DND-41 (cell line): ENCODE results near the gene PCLO.

Experiments
- ATAC-seq: fragments of 200-7000 bp; cut with Tn5 transposase; 3 replicates; pipeline ENCODE4 v1.9.1; 2021; ENCODE audit warnings: low read depth; ENCODE audit not compliant: insufficient read depth
- DNase-seq: peaks from one replicate; pipeline ENCODE4 v3.0.0-alpha.2; 2020
- H2AFZ ChIP-seq: 2 replicates; pipeline ENCODE4 v1.6.0; 2012; ENCODE audit warnings: low read depth, low read length
- H3K27ac ChIP-seq: 2 replicates; pipeline ENCODE4 v1.5.1; 2012; ENCODE audit warnings: low read length, inconsistent platforms
- H3K27me3 ChIP-seq: fragments of 200-600 bp; sonication (generic); 2 replicates; pipeline ENCODE4 v1.6.0; 2012; ENCODE audit warnings: low read length, mild to moderate bottlenecking, inconsistent platforms; ENCODE audit not compliant: insufficient read depth, poor library complexity
- H3K36me3 ChIP-seq: 2 replicates; pipeline ENCODE4 v1.5.1; 2012; ENCODE audit warnings: low read length, inconsistent platforms; ENCODE audit not compliant: insufficient read depth
- H3K4me1 ChIP-seq: 2 replicates; pipeline ENCODE4 v1.5.1; 2012; ENCODE audit warnings: mild to moderate bottlenecking, low read length; ENCODE audit not compliant: insufficient read depth
- H3K4me2 ChIP-seq: 2 replicates; pipeline ENCODE4 v1.6.0; 2012; ENCODE audit warnings: mild to moderate bottlenecking, moderate library complexity, low read length, inconsistent platforms; ENCODE audit not compliant: insufficient read depth
- H3K4me3 ChIP-seq, 2 experiments: fragments of 200-600 bp in 1 of 2; shearing (Covaris generic) in 1 of 2; 2 replicates each; pipeline ENCODE4 v1.5.1; 2012 to 2016; ENCODE audit warnings: inconsistent platforms in 2 of 2, low read length in 2 of 2, mild to moderate bottlenecking in 2 of 2, low read depth in 1 of 2, moderate library complexity in 1 of 2
- H3K79me2 ChIP-seq: 2 replicates; pipeline ENCODE4 v1.6.0; 2012; ENCODE audit warnings: low read length, inconsistent platforms; ENCODE audit not compliant: insufficient read depth
- H3K9ac ChIP-seq: 2 replicates; pipeline ENCODE4 v1.6.0; 2012; ENCODE audit warnings: low read depth, mild to moderate bottlenecking, inconsistent platforms, low read length, moderate library complexity
- H3K9me3 ChIP-seq: 2 replicates; pipeline ENCODE4 v1.5.1; 2012; ENCODE audit warnings: low read length, moderate library complexity, mild to moderate bottlenecking, inconsistent platforms; ENCODE audit not compliant: insufficient read depth, severe bottlenecking
- H4K20me1 ChIP-seq: 2 replicates; pipeline ENCODE4 v1.6.0; 2012; ENCODE audit warnings: low read length; ENCODE audit not compliant: insufficient read depth
- EZH2 ChIP-seq: IDR thresholded peaks from 3 replicates; pipeline ENCODE4 v1.6.1; 2012; ENCODE audit warnings: borderline replicate concordance, low read depth, mild to moderate bottlenecking, moderate library complexity, low read length, inconsistent platforms; ENCODE audit not compliant: severe bottlenecking
- TF ChIP-seq, protein P1 (sequence below): IDR thresholded peaks from 2 replicates; pipeline ENCODE4 v1.5.1; 2012; ENCODE audit warnings: borderline replicate concordance, low read length, moderate library complexity, mild to moderate bottlenecking; ENCODE audit not compliant: poor library complexity, severe bottlenecking; ENCODE audit errors: extremely low read depth

The PCLO gene

DNA sequence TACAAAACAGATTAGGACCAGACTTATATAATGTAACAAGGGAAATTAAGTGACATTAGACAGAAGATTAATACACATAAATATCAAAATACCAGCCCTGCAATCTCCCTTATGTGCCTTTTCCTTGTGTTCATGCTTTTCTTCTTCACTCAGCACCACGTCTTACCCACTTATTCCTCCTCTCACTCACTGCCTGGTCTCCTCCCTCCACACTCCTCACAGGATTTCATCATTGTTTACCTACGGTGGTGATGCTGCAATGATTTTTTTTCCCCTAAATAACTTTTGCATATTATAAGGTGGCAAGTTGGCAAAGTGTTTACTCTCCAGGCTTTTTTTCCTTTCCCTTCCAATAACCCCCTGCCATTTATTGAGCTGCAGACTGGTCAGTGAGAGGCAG is 203.2 kb downstream of the PCLO start:
- H3K4me1 ChIP-seq: no peaks in the 10 kb centered on the region
- H2AFZ ChIP-seq: no peak overlapping the region
- H3K79me2 ChIP-seq: no peaks in the 10 kb centered on the region
- H4K20me1 ChIP-seq: no peaks in the 10 kb centered on the region
- H3K4me2 ChIP-seq: no peak overlapping the region
- H3K9me3 ChIP-seq: no peaks in the 10 kb centered on the region
- H3K4me3 ChIP-seq: no peak overlapping the region
- TF ChIP-seq EZH2: no peak
- TF ChIP-seq, protein P1, sequence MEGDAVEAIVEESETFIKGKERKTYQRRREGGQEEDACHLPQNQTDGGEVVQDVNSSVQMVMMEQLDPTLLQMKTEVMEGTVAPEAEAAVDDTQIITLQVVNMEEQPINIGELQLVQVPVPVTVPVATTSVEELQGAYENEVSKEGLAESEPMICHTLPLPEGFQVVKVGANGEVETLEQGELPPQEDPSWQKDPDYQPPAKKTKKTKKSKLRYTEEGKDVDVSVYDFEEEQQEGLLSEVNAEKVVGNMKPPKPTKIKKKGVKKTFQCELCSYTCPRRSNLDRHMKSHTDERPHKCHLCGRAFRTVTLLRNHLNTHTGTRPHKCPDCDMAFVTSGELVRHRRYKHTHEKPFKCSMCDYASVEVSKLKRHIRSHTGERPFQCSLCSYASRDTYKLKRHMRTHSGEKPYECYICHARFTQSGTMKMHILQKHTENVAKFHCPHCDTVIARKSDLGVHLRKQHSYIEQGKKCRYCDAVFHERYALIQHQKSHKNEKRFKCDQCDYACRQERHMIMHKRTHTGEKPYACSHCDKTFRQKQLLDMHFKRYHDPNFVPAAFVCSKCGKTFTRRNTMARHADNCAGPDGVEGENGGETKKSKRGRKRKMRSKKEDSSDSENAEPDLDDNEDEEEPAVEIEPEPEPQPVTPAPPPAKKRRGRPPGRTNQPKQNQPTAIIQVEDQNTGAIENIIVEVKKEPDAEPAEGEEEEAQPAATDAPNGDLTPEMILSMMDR: no peak
- no peak for DNase-seq
- H3K27me3 ChIP-seq: no peaks in the 10 kb centered on the region
- no peak for ATAC-seq
- H3K27ac ChIP-seq: no peak overlapping the region
- H3K9ac ChIP-seq: no peak overlapping the region
- no peaks in the 10 kb centered on the region for H3K36me3 ChIP-seq

DNA sequence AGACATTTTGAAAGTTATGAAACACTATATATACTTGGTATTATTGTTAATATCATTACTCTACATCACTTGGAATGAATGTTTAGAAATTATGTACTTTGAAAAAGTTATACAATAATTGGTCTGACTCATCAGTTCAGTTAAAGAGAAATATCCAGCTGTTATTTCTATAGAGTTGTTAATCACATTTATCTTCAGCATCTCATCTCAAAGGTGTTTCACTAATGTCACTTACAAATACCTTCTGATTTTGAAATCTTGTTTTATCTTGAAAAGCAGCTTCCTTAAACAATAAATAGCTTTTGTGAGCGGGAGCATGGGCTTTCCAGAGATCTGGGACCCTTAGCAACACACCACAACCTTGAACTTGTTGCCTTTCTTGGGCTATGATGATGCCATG is 205.2 kb downstream of the PCLO start:
- H3K4me3 ChIP-seq: no peak overlapping the region
- no peak for ATAC-seq

DNA sequence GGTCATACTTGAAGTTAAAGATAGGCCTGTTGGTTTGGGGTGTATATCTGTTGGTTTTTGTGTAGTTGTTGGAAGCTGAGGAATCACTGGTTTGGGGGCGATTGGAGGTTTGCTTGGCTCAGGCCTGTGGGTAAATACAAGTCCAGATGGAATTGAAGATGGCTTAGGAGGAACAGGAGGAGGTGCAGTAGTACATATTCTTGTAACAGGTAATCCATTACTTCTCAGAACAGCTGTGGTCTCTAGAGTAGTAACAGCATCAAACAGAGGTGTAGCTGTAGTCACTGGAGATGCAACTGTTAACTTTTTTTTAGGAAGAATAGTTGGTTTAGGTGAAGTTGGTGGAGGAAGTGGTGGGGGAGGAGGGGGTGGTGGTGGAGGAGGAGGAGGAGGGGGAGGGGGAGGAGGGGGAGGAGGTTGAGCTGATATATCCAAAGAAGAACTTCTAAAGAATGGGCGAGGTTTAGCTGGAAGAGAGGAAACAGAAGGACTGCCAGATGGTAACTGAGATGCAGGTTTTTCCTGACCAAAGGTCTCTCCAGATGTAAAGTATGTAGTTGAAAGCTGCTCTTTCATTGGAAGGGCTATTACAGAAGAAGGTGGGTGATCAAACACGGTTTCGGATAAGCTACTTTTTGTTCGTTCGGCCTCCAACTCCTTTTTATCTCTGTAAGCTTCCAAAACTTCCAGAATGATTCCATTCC is 209.2 kb downstream of the PCLO start:
- Histone ChIP-seq H3K4me3 (no peak overlapping the region), H2AFZ (no peak overlapping the region), H3K36me3 (no peaks in the 10 kb centered on the region), H4K20me1 (no peaks in the 10 kb centered on the region), H3K27me3 (no peaks in the 10 kb centered on the region), H3K4me2 (no peak overlapping the region), H3K79me2 (no peaks in the 10 kb centered on the region), H3K4me1 (no peaks in the 10 kb centered on the region), H3K9me3 (no peaks in the 10 kb centered on the region), H3K9ac (no peak overlapping the region), H3K27ac (no peak overlapping the region)
- TF ChIP-seq EZH2: no peak
- TF ChIP-seq, protein P1: no peak
- DNase-seq (no peak), ATAC-seq (no peak)

More for the DNA sequence above, 205.2 kb downstream of the PCLO start:
- H3K9ac ChIP-seq: no peak overlapping the region
- no peaks in the 10 kb centered on the region for H3K79me2 ChIP-seq
- TF ChIP-seq, protein P1: no peak
- H3K9me3 ChIP-seq: no peaks in the 10 kb centered on the region
- H3K36me3 ChIP-seq: no peaks in the 10 kb centered on the region
- H3K4me2 ChIP-seq: no peak overlapping the region
- H3K27ac ChIP-seq: no peak overlapping the region
- H2AFZ ChIP-seq: no peak overlapping the region
- H3K27me3 ChIP-seq: no peaks in the 10 kb centered on the region
- DNase-seq: no peak
- H3K4me1 ChIP-seq: no peaks in the 10 kb centered on the region
- H4K20me1 ChIP-seq: no peaks in the 10 kb centered on the region
